IMR-90 (cell line): ENCODE results near the gene FSIP1. TPM values are rescaled to one million over a fixed set of nuclear protein-coding genes. Genes with fewer than 3 reads are reported as not detected.

Source experiments
- ATAC-seq: fragments of 200-7000 bp; cut with Tn5 transposase; 2 replicates; pipeline ENCODE4 v1.9.1; 2020; ENCODE audit warnings: low read depth, mild to moderate bottlenecking, moderate library complexity
- BruUV-seq: library from RNA; stranded (reverse); fragments of 400-500 nt; replicated peaks from 2 replicates; lab custom pipeline; 2021; lab: Mats Ljungman, UMichigan
- CTCF ChIA-PET: fragments of 300-600 bp; formaldehyde crosslinking; extraction: SDS; loops from one replicate; lab custom pipeline; 2021; ENCODE audit warnings: antibody characterized with exemption; lab: Yijun Ruan, JAX
- POLR2A ChIA-PET: fragments of 300-600 bp; sonication (Branson Sonifier 250); formaldehyde crosslinking; loops from one replicate; lab custom pipeline; 2022; ENCODE audit warnings: antibody characterized with exemption; ENCODE audit not compliant: unreplicated experiment; lab: Charles Lee
- DNase-seq: peaks from one replicate; pipeline ENCODE4 v3.0.0; 2013
- H2AFZ ChIP-seq: replicated peaks from 2 replicates; pipeline ENCODE3; 2013; ENCODE audit warnings: low read length, mild to moderate bottlenecking; ENCODE audit not compliant: poor library complexity
- H2AK5ac ChIP-seq: 2 replicates; pipeline ENCODE4 v1.6.1; 2013; ENCODE audit warnings: low read depth, low read length, inconsistent platforms
- H2AK9ac ChIP-seq: replicated peaks from 2 replicates; pipeline ENCODE3; 2013; ENCODE audit warnings: mild to moderate bottlenecking, low read depth, low read length, moderate library complexity; ENCODE audit not compliant: poor library complexity
- H2BK120ac ChIP-seq: 2 replicates; pipeline ENCODE4 v1.6.1; 2013; ENCODE audit warnings: low read depth, low read length, inconsistent platforms
- H2BK15ac ChIP-seq: 3 replicates; pipeline ENCODE4 v1.6.1; 2013; ENCODE audit warnings: low read depth, low read length, inconsistent platforms
- H2BK20ac ChIP-seq: 2 replicates; pipeline ENCODE4 v1.6.1; 2013; ENCODE audit warnings: low read depth, mild to moderate bottlenecking, inconsistent platforms, low read length, moderate library complexity
- H2BK5ac ChIP-seq: 2 replicates; pipeline ENCODE4 v1.6.1; 2013; ENCODE audit warnings: mild to moderate bottlenecking, low read depth, low read length, inconsistent platforms; ENCODE audit not compliant: poor library complexity, severe bottlenecking
- H3K14ac ChIP-seq: replicated peaks from 2 replicates; pipeline ENCODE4 v1.6.1; 2013; ENCODE audit warnings: low read depth, low read length, inconsistent platforms
- H3K18ac ChIP-seq: 2 replicates; pipeline ENCODE4 v1.6.1; 2013; ENCODE audit warnings: low read depth, low read length, control low read depth
- H3K23ac ChIP-seq: 2 replicates; pipeline ENCODE4 v1.6.1; 2013; ENCODE audit warnings: low read depth, low read length, inconsistent platforms
- H3K27ac ChIP-seq: 2 replicates; pipeline ENCODE4 v1.5.1; 2013; ENCODE audit warnings: mild to moderate bottlenecking, control low read depth, low read length; ENCODE audit not compliant: insufficient read depth
- H3K27me3 ChIP-seq: 2 replicates; pipeline ENCODE4 v1.6.1; 2013; ENCODE audit warnings: low read length; ENCODE audit not compliant: control insufficient read depth, insufficient read depth
- H3K36me3 ChIP-seq: 2 replicates; pipeline ENCODE4 v1.6.1; 2013; ENCODE audit warnings: low read length, mixed read lengths; ENCODE audit not compliant: control insufficient read depth, insufficient read depth
- H3K4ac ChIP-seq: 2 replicates; pipeline ENCODE4 v1.6.1; 2013; ENCODE audit warnings: low read depth, low read length, inconsistent platforms
- H3K4me1 ChIP-seq: 2 replicates; pipeline ENCODE4 v1.6.1; 2013; ENCODE audit warnings: low read length, mixed read lengths; ENCODE audit not compliant: control insufficient read depth, insufficient read depth
- H3K4me2 ChIP-seq: 2 replicates; pipeline ENCODE4 v1.6.1; 2013; ENCODE audit warnings: low read depth, mild to moderate bottlenecking, control low read depth, low read length, moderate library complexity
- H3K4me3 ChIP-seq: 2 replicates; pipeline ENCODE4 v1.5.1; 2013; ENCODE audit warnings: low read depth, mild to moderate bottlenecking, control low read depth, low read length, moderate library complexity; ENCODE audit not compliant: insufficient read depth
- H3K56ac ChIP-seq: 2 replicates; pipeline ENCODE4 v1.6.1; 2013; ENCODE audit warnings: low read length, inconsistent platforms; ENCODE audit not compliant: insufficient read depth; ENCODE audit errors: extremely low read depth
- H3K79me1 ChIP-seq, 2 experiments: 2 replicates each; pipeline ENCODE4 v1.6.1; 2013; ENCODE audit warnings: low read length in 2 of 2, inconsistent platforms in 1 of 2, low read depth in 1 of 2
- H3K9ac ChIP-seq: 2 replicates; pipeline ENCODE4 v1.6.1; 2013; ENCODE audit warnings: low read depth, low read length, control low read depth
- H3K9me1 ChIP-seq: 2 replicates; pipeline ENCODE4 v1.6.1; 2013; ENCODE audit warnings: low read length, inconsistent platforms; ENCODE audit not compliant: insufficient read depth
- H3K9me3 ChIP-seq: 2 replicates; pipeline ENCODE4 v1.6.1; 2013; ENCODE audit warnings: low read length; ENCODE audit not compliant: control insufficient read depth, insufficient read depth
- H4K20me1 ChIP-seq: 2 replicates; pipeline ENCODE4 v1.6.1; 2013; ENCODE audit warnings: low read length, inconsistent platforms; ENCODE audit not compliant: insufficient read depth
- H4K5ac ChIP-seq: 2 replicates; pipeline ENCODE4 v1.6.1; 2013; ENCODE audit warnings: mild to moderate bottlenecking, low read depth, low read length, control low read depth
- H4K8ac ChIP-seq, 2 experiments: 2 replicates each; pipeline ENCODE4 v1.6.1; 2013; ENCODE audit warnings: low read depth in 2 of 2, low read length in 2 of 2, control low read depth in 1 of 2, inconsistent platforms in 1 of 2
- H4K91ac ChIP-seq: 2 replicates; pipeline ENCODE4 v1.6.1; 2013; ENCODE audit warnings: low read depth, low read length, inconsistent platforms; ENCODE audit not compliant: insufficient read depth
- BHLHE40 ChIP-seq: fragments of 150-350 bp; IDR thresholded peaks from 2 replicates; pipeline ENCODE4 v1.6.1; 2016; ENCODE audit warnings: mild to moderate bottlenecking, low read depth, low read length
- CEBPB ChIP-seq: IDR thresholded peaks from 2 replicates; pipeline ENCODE4 v1.6.1; 2012; ENCODE audit warnings: low read depth, low read length, improper control_type of control experiment
- CHD1 ChIP-seq: IDR thresholded peaks from 2 replicates; pipeline ENCODE4 v1.6.1; 2012; ENCODE audit warnings: low read depth, low read length, improper control_type of control experiment
- CTCF ChIP-seq: conservative IDR thresholded peaks from 2 replicates; pipeline ENCODE4 v1.5.1; 2012; ENCODE audit warnings: mild to moderate bottlenecking, low read depth, low read length, improper control_type of control experiment
- ELK1 ChIP-seq: fragments of 150-350 bp; IDR thresholded peaks from 2 replicates; pipeline ENCODE4 v1.6.1; 2016; ENCODE audit warnings: low read depth, mild to moderate bottlenecking, low read length, moderate library complexity, borderline replicate concordance
- FOS ChIP-seq: fragments of 150-350 bp; IDR thresholded peaks from 2 replicates; pipeline ENCODE4 v1.6.1; 2016; ENCODE audit warnings: low read depth, low read length
- MAFK ChIP-seq: IDR thresholded peaks from 2 replicates; pipeline ENCODE4 v1.6.1; 2012; ENCODE audit warnings: low read depth, low read length, improper control_type of control experiment
- MAZ ChIP-seq: IDR thresholded peaks from 2 replicates; pipeline ENCODE4 v1.6.1; 2012; ENCODE audit warnings: low read depth, mild to moderate bottlenecking, low read length, improper control_type of control experiment, moderate library complexity, borderline replicate concordance
- MXI1 ChIP-seq: IDR thresholded peaks from 2 replicates; pipeline ENCODE4 v1.6.1; 2012; ENCODE audit warnings: low read depth, mild to moderate bottlenecking, low read length, moderate library complexity, borderline replicate concordance
- NFE2L2 ChIP-seq: fragments of 150-350 bp; IDR thresholded peaks from 2 replicates; pipeline ENCODE4 v1.6.1; 2016; ENCODE audit warnings: low read depth, mild to moderate bottlenecking, low read length
- POLR2A ChIP-seq: IDR thresholded peaks from 2 replicates; pipeline ENCODE4 v1.6.1; 2012; ENCODE audit warnings: mild to moderate bottlenecking, low read depth, low read length
- RAD21 ChIP-seq: IDR thresholded peaks from 2 replicates; pipeline ENCODE4 v1.6.1; 2012; ENCODE audit warnings: low read length, improper control_type of control experiment
- RCOR1 ChIP-seq: IDR thresholded peaks from 2 replicates; pipeline ENCODE4 v1.6.1; 2012; ENCODE audit warnings: mild to moderate bottlenecking, low read length, improper control_type of control experiment; ENCODE audit not compliant: insufficient replicate concordance
- RFX5 ChIP-seq: IDR thresholded peaks from 2 replicates; pipeline ENCODE4 v1.8.0; 2012; ENCODE audit warnings: low read depth, mild to moderate bottlenecking, low read length, moderate library complexity
- SMC3 ChIP-seq: fragments of 150-350 bp; IDR thresholded peaks from 2 replicates; pipeline ENCODE4 v1.6.1; 2016; ENCODE audit warnings: low read depth, mild to moderate bottlenecking, antibody characterized with exemption, low read length, moderate library complexity
- USF2 ChIP-seq: fragments of 150-350 bp; IDR thresholded peaks from 2 replicates; pipeline ENCODE4 v1.6.1; 2017; ENCODE audit warnings: mild to moderate bottlenecking, antibody characterized with exemption, low read length, low read depth
- WGBS, 2 experiments: methylation state at CpG; one replicate each; pipeline versions ENCODE4 v1.1.5 to v1.1.7; 2013; ENCODE audit warnings: missing lambda C conversion rate in 2 of 2; ENCODE audit not compliant: insufficient read length in 1 of 2; ENCODE audit errors: extremely low coverage in 2 of 2; 5-methylcytosine and 5-hydroxymethylcytosine counted together
- dilution Hi-C: fragments of 300-500 bp; cut with HindIII; formaldehyde crosslinking; loops from one replicate; pipeline ENCODE4 v1.14.3; 2018; ENCODE audit warnings: low sequenced_read_pairs; ENCODE audit not compliant: unreplicated experiment
- in situ Hi-C: fragments of 300-500 bp; cut with MboI; formaldehyde crosslinking; loops from 3 replicates; pipeline ENCODE4 v1.14.3; 2019; ENCODE audit warnings: low sequenced_read_pairs, inconsistent platforms, mixed read lengths
- intact Hi-C: fragments of 100-400 bp; cut with micrococcal nuclease; formaldehyde crosslinking; loops from 2 replicates; pipeline ENCODE4 v1.10.0; 2022
- polyA plus RNA-seq, 3 experiments: library from polyadenylated mRNA; depleted of rRNA; stranded (reverse); fragments of >200 nt; gene quantifications; 2 replicates each; pipeline ENCODE4 v1.2.3, GENCODE V29; 2012; ENCODE audit warnings: low replicate concordance in 1 of 3
- total RNA-seq: library from RNA; depleted of rRNA; stranded (reverse); fragments of >200 nt; gene quantifications from 2 replicates; pipeline ENCODE4 v1.2.3, GENCODE V29; 2012

FSIP1 gene
- total and polyA plus RNA-seq, 2 of the 4 experiments (the other 2 are of a cell fraction), result 0.10 to 0.18 TPM

- Histone ChIP-seq H3K18ac (no peak overlapping the region), H3K9me3 (no peaks in the 10 kb centered on the region), H3K4ac (no peak overlapping the region), H2BK5ac (no peak overlapping the region), H2BK120ac (no peak overlapping the region), H2AK9ac (no peak overlapping the region), H2BK20ac (no peak overlapping the region), H4K91ac (no peak overlapping the region), H3K79me1 (no peaks in the 10 kb centered on the region), H3K9ac (no peak overlapping the region), H4K5ac (no peak overlapping the region), H3K14ac (no peak overlapping the region), H3K4me2 (no peak overlapping the region), H3K36me3 (no peaks in the 10 kb centered on the region), H3K56ac (no peak overlapping the region), H3K4me1 (no peaks in the 10 kb centered on the region), H3K4me3 (no peak overlapping the region), H2AK5ac (no peak overlapping the region), H2BK15ac (no peak overlapping the region), H2AFZ (no peak overlapping the region), H3K27me3 (no peaks in the 10 kb centered on the region), H3K27ac (no peak overlapping the region), H4K20me1 (no peaks in the 10 kb centered on the region), H3K23ac (no peak overlapping the region), H3K9me1 (no peaks in the 10 kb centered on the region), H4K8ac (no peak overlapping the region)
- in situ Hi-C loops (no loop called here), intact Hi-C loops (no loop called here), dilution Hi-C loops (no loop called here)
- no peak for TF ChIP-seq SMC3
- TF ChIP-seq MAZ, result no peak
- TF ChIP-seq ELK1, result no peak
- no peak for TF ChIP-seq BHLHE40
- TF ChIP-seq USF2, result no peak
- TF ChIP-seq NFE2L2, result no peak
- no peak for TF ChIP-seq FOS
- no peak for TF ChIP-seq MAFK
- no peak for TF ChIP-seq POLR2A
- TF ChIP-seq CEBPB, result no peak
- TF ChIP-seq CTCF, result no peak
- TF ChIP-seq CHD1, result no peak
- TF ChIP-seq MXI1, result no peak
- no peak for TF ChIP-seq RCOR1
- no peak for TF ChIP-seq RAD21
- TF ChIP-seq RFX5, result no peak
- DNase-seq (no peak), ATAC-seq (no peak)
- ChIA-PET CTCF (no interaction called here), POLR2A (no interaction called here)
- BruUV-seq, result no TSS peak
- no CpG with 5 or more reads among the region's 2 CpGs for WGBS, 2 experiments
Observed at GRCh38 chr15:39714251-39714650, 68.4 kb downstream of the FSIP1 start.
